Measurements from ENCODE around the gene SORCS2.

Gene SORCS2

DNA sequence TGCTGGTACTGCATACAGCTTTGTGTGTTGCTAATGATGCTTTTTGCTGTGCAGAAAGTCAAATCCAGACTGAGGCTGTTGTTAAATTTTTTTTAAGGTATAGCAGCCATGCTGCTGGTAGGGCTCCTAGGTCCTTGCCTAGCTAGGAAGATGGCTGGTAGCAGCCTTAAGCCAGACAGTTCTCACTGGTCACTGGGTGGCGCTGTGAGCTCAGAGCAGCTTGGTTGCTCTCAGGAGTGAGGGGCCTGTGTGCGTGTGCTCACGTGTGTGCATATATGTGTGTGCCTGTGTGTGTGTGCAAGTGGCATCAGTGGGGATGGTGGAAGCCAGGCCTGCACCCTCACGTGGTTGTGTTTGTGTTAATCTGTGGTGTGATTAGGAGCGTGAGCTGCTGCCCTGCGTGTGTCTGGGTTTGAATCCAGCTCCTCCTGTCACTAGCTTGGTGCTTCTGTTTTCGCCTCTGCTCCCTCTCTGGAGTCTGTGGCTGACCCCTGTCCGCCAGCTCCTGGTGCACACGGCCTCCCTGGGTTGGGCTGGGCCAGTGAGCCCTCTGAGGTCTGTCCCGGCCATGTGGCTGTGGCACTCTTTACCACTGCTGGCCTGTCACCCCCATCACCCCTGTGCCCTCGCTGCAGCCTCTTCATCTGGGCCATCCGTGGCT is 46.1 kb downstream of the SORCS2 start:
- ChIA-PET POLR2A (no interaction called here), CTCF (interaction anchor here (0.6 to 1.6 kb wide), 5 partner anchors 42 to 505 kb away, joined by 3 to 5 read pairs (median 4); no protein-coding TSS in a partner anchor)
- H3K4me1 ChIP-seq (ENCODE audit: control insufficient read depth, insufficient read depth, low read length) = no peaks in the 10 kb centered on the region
- no peaks in the 10 kb centered on the region for H3K36me3 ChIP-seq (ENCODE audit: control insufficient read depth in 2 of 2, insufficient read depth in 1 of 2, low read length in 2 of 2)
- TF ChIP-seq ZNF311 (tag by site-specific recombination; IDR thresholded peaks at IDR 0.05; ENCODE audit: borderline replicate concordance) (no peak), ZNF549 (tag by site-specific recombination; IDR thresholded peaks at IDR 0.05) (no peak), ZNF211 (tag by site-specific recombination; IDR thresholded peaks at IDR 0.05; ENCODE audit: low read depth) (no peak), ZBTB1 (tag by site-specific recombination; IDR thresholded peaks at IDR 0.05) (no peak), ZNF157 (tag by site-specific recombination; IDR thresholded peaks at IDR 0.05) (no peak), ZNF544 (tag by site-specific recombination; IDR thresholded peaks at IDR 0.05) (no peak), ZNF701 (tag by site-specific recombination; IDR thresholded peaks at IDR 0.05) (no peak), ZNF140 (tag by site-specific recombination; IDR thresholded peaks at IDR 0.05) (no peak), SETDB1 (IDR thresholded peaks at IDR 0.05; ENCODE audit: insufficient read length, low read length) (peak; percentile 24), ZNF2 (tag by site-specific recombination; IDR thresholded peaks at IDR 0.05) (peak; percentile 100), ZNF175 (tag by site-specific recombination; IDR thresholded peaks at IDR 0.05) (no peak), ZFP37 (tag by site-specific recombination; IDR thresholded peaks at IDR 0.05) (no peak), ZNF529 (tag by site-specific recombination; IDR thresholded peaks at IDR 0.05; ENCODE audit: insufficient replicate concordance) (no peak), ZNF433 (tag by site-specific recombination; IDR thresholded peaks at IDR 0.05; ENCODE audit: low read depth) (no peak), ZNF138 (tag by site-specific recombination; IDR thresholded peaks at IDR 0.05; ENCODE audit: borderline replicate concordance) (no peak), HOXC10 (CRISPR knock-in tag; IDR thresholded peaks at IDR 0.05) (no peak), ZNF248 (tag by site-specific recombination; IDR thresholded peaks at IDR 0.05) (no peak), GLIS1 (tag by site-specific recombination; IDR thresholded peaks at IDR 0.05) (no peak), FEZF1 (tag by site-specific recombination; IDR thresholded peaks at IDR 0.05) (no peak)
- TF ChIP-seq, protein P1, sequence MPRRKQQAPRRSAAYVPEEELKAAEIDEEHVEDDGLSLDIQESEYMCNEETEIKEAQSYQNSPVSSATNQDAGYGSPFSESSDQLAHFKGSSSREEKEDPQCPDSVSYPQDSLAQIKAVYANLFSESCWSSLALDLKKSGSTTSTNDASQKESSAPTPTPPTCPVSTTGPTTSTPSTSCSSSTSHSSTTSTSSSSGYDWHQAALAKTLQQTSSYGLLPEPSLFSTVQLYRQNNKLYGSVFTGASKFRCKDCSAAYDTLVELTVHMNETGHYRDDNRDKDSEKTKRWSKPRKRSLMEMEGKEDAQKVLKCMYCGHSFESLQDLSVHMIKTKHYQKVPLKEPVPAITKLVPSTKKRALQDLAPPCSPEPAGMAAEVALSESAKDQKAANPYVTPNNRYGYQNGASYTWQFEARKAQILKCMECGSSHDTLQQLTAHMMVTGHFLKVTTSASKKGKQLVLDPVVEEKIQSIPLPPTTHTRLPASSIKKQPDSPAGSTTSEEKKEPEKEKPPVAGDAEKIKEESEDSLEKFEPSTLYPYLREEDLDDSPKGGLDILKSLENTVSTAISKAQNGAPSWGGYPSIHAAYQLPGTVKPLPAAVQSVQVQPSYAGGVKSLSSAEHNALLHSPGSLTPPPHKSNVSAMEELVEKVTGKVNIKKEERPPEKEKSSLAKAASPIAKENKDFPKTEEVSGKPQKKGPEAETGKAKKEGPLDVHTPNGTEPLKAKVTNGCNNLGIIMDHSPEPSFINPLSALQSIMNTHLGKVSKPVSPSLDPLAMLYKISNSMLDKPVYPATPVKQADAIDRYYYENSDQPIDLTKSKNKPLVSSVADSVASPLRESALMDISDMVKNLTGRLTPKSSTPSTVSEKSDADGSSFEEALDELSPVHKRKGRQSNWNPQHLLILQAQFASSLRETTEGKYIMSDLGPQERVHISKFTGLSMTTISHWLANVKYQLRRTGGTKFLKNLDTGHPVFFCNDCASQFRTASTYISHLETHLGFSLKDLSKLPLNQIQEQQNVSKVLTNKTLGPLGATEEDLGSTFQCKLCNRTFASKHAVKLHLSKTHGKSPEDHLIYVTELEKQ (tag by site-specific recombination; IDR thresholded peaks at IDR 0.05; ENCODE audit: borderline replicate concordance) = no peak
- TF ChIP-seq, protein P2, sequence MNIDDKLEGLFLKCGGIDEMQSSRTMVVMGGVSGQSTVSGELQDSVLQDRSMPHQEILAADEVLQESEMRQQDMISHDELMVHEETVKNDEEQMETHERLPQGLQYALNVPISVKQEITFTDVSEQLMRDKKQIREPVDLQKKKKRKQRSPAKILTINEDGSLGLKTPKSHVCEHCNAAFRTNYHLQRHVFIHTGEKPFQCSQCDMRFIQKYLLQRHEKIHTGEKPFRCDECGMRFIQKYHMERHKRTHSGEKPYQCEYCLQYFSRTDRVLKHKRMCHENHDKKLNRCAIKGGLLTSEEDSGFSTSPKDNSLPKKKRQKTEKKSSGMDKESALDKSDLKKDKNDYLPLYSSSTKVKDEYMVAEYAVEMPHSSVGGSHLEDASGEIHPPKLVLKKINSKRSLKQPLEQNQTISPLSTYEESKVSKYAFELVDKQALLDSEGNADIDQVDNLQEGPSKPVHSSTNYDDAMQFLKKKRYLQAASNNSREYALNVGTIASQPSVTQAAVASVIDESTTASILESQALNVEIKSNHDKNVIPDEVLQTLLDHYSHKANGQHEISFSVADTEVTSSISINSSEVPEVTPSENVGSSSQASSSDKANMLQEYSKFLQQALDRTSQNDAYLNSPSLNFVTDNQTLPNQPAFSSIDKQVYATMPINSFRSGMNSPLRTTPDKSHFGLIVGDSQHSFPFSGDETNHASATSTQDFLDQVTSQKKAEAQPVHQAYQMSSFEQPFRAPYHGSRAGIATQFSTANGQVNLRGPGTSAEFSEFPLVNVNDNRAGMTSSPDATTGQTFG (tag by site-specific recombination; IDR thresholded peaks at IDR 0.05; ENCODE audit: borderline replicate concordance) = no peak
- TF ChIP-seq, protein P3, sequence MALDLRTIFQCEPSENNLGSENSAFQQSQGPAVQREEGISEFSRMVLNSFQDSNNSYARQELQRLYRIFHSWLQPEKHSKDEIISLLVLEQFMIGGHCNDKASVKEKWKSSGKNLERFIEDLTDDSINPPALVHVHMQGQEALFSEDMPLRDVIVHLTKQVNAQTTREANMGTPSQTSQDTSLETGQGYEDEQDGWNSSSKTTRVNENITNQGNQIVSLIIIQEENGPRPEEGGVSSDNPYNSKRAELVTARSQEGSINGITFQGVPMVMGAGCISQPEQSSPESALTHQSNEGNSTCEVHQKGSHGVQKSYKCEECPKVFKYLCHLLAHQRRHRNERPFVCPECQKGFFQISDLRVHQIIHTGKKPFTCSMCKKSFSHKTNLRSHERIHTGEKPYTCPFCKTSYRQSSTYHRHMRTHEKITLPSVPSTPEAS (tag by site-specific recombination; IDR thresholded peaks at IDR 0.05) = peak; percentile 40; the same call in 1 of the 2 replicates
- H3K27ac ChIP-seq (ENCODE audit: extremely low read depth, low read depth, low read length) = no peak overlapping the region
- H3K9me3 ChIP-seq (ENCODE audit: control insufficient read depth, insufficient read depth, low read depth, low read length) = no peaks in the 10 kb centered on the region
- H3K4me3 ChIP-seq (ENCODE audit: low read depth, low read length) = no peak overlapping the region

Measured in HEK293 (cell line).